ENCODE data around the gene TRIO. TPM values are rescaled to one million over a fixed set of nuclear protein-coding genes. Genes with fewer than 3 reads are reported as not detected.

TRIO gene
- total RNA-seq, 3 donors from 2014 or later (not counting 1 experiment from before 2014, with no cell fraction given) = 84.6 to 136 (median 94.3) TPM

DNA sequence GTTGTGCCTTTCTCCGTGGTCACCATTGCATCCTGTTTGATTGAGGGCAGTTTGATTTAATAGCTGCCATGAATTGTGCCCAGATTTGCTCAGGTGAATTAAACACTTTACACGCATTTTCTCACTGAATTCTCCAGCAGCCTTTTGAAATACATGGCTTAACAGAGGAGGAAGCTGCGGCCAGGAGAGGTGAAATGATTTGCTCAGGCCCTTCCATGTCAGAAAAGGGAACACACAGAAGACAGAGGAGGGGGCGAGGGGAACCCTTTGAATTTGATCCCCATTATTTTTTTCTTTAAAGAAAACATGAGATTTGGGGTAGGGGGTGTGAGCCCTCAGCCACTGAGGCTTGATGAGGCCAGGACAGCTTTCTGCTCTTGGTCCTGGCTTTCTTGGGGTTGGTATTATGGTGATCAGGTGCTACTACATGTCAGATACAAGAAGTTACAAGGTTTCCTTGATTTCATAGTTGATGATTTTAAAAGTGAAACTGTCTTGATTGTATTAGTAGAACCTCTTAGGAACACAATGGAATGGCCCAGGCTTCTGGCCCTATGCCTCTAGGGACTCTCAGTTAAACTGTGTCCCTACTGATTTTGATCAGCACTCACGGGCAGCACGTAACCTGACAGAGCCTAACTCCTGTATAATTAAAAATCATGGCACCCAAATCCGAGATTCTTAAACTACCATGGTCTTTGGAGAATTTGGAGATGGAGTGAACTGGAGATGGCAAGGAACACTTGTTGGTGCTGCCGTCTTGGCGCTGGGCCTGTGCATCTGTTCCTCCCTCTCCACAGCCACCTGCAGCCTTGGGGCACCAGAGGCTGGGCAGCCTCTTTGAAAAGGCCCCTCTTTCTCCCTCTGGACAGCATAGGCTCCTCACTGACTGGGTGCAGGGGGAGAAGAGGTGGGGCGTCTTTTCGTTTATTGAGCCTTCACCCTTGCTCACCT, 107.9 kb downstream of the TRIO start:
- Histone ChIP-seq H3K9me3 (ENCODE audit: control insufficient read depth, insufficient read depth, low read length) (peaks cover 14% of the 10 kb centered on the region), H3K36me3 (ENCODE audit: control insufficient read depth, insufficient read depth, low read length) (no peaks in the 10 kb centered on the region), H3K4me1 (ENCODE audit: control insufficient read depth, insufficient read depth, low read length) (peaks cover 22% of the 10 kb centered on the region), H3K27ac (ENCODE audit: low read length) (peak overlapping the region; percentile 34), H3K4me3 (ENCODE audit: low read length) (no peak overlapping the region), H3K27me3 (ENCODE audit: control insufficient read depth, insufficient read depth, low read length) (no peaks in the 10 kb centered on the region)
- H3K27me3 Mint-ChIP-seq (ENCODE audit: low read depth in 2 of 2) = no peaks in the 10 kb centered on the region
- DNase-seq (no peak), ATAC-seq (no peak)
- H3K4me1 Mint-ChIP-seq = peaks cover 26 to 51% of the 10 kb centered on the region in 2 donors
- TF ChIP-seq, protein P1, sequence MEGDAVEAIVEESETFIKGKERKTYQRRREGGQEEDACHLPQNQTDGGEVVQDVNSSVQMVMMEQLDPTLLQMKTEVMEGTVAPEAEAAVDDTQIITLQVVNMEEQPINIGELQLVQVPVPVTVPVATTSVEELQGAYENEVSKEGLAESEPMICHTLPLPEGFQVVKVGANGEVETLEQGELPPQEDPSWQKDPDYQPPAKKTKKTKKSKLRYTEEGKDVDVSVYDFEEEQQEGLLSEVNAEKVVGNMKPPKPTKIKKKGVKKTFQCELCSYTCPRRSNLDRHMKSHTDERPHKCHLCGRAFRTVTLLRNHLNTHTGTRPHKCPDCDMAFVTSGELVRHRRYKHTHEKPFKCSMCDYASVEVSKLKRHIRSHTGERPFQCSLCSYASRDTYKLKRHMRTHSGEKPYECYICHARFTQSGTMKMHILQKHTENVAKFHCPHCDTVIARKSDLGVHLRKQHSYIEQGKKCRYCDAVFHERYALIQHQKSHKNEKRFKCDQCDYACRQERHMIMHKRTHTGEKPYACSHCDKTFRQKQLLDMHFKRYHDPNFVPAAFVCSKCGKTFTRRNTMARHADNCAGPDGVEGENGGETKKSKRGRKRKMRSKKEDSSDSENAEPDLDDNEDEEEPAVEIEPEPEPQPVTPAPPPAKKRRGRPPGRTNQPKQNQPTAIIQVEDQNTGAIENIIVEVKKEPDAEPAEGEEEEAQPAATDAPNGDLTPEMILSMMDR (IDR thresholded peaks at IDR 0.05) = no peak
- H3K4me3 Mint-ChIP-seq = no peak overlapping the region
- WGBS (ENCODE audit: insufficient coverage) = 81% methylated on average over 9 of the region's 11 CpGs
- intact Hi-C loops (cut with micrococcal nuclease) = loop anchor here (10.0 kb wide), 1 partner anchor 414 kb away; the partner anchor contains the start of gene OTULIN
- no peaks in the 10 kb centered on the region for H3K36me3 Mint-ChIP-seq
- H3K27ac Mint-ChIP-seq = peak overlapping the region in 1 of 2 donors; percentile 64
- H3K9me3 Mint-ChIP-seq = peaks cover 2 to 3% of the 10 kb centered on the region in 2 donors

DNA sequence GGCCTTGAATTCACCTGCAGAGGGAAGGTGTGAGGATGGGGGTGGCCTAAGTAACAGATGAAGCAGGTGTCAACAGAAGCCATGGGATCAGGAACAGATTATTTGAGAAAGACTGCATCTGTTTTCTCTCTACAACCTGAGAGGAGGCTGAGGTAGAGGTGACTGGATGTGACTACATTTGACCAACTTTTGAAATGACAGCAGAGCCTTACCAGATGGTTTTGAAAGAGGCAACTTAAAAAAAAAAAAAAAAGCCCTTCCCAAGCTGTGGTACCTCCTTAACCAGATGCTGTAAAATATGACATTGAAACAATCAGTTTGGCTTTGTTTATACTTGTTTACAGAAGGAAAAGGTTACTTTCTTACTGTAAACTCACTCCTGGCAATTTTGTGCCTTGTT, 108.6 kb downstream of the TRIO start:
- ATAC-seq (no peak), DNase-seq (no peak)
- intact Hi-C loops (cut with micrococcal nuclease) = loop anchor here (10.0 kb wide), 1 partner anchor 413 kb away; the partner anchor contains the start of gene OTULIN
- peaks cover 3 to 5% of the 10 kb centered on the region in 2 donors for H3K9me3 Mint-ChIP-seq
- H3K4me3 Mint-ChIP-seq = no peak overlapping the region
- peaks cover 31 to 54% of the 10 kb centered on the region in 2 donors for H3K4me1 Mint-ChIP-seq
- H3K27me3 ChIP-seq (ENCODE audit: control insufficient read depth, insufficient read depth, low read length) = no peaks in the 10 kb centered on the region
- no peaks in the 10 kb centered on the region for H3K27me3 Mint-ChIP-seq (ENCODE audit: low read depth in 2 of 2)
- peaks cover 30% of the 10 kb centered on the region for H3K4me1 ChIP-seq (ENCODE audit: control insufficient read depth, insufficient read depth, low read length)
- H3K36me3 ChIP-seq (ENCODE audit: control insufficient read depth, insufficient read depth, low read length) = no peaks in the 10 kb centered on the region
- no peaks in the 10 kb centered on the region for H3K36me3 Mint-ChIP-seq
- H3K27ac Mint-ChIP-seq = peak overlapping the region; percentile 58 to 64
- peaks cover 21% of the 10 kb centered on the region for H3K9me3 ChIP-seq (ENCODE audit: control insufficient read depth, insufficient read depth, low read length)
- no peak overlapping the region for H3K4me3 ChIP-seq (ENCODE audit: low read length)
- TF ChIP-seq, protein P1 (IDR thresholded peaks at IDR 0.05) = no peak
- no peak overlapping the region for H3K27ac ChIP-seq (ENCODE audit: low read length)

DNA sequence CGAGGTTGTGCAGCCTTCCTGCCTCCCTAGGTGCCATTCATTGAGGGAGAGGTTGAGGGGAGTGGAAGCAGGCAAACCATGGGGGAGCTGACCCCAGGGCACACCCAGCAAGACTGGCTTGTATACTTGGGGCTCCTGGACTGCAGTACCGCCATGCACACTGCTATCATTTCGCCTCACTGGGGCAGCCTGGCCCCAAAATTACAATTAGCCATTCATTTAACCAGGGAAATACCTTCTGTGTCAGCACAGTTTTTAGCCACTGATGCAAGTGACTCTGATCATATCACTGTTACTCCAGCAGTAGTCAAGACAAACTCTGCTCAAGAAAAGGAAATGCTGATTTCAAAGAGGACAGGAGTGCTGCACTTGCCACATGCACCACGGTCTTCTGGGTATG, 109.7 kb downstream of the TRIO start:
- Mint-ChIP-seq H3K36me3 (no peaks in the 10 kb centered on the region), H3K9me3 (peaks cover 3 to 5% of the 10 kb centered on the region in 2 donors), H3K27me3 (ENCODE audit: low read depth in 2 of 2) (no peaks in the 10 kb centered on the region), H3K27ac (peak overlapping the region; percentile 58 to 64), H3K4me1 (peaks cover 40 to 60% of the 10 kb centered on the region in 2 donors), H3K4me3 (no peak overlapping the region)
- intact Hi-C loops (cut with micrococcal nuclease) = loop anchor here (10.0 kb wide), 1 partner anchor 412 kb away; the partner anchor contains the start of gene OTULIN
- WGBS (ENCODE audit: insufficient coverage) = 86% methylated on average over 3 of the region's 4 CpGs
- DNase-seq (no peak), ATAC-seq (no peak)
- H3K36me3 ChIP-seq (ENCODE audit: control insufficient read depth, insufficient read depth, low read length) = no peaks in the 10 kb centered on the region
- H3K4me1 ChIP-seq (ENCODE audit: control insufficient read depth, insufficient read depth, low read length) = peaks cover 38% of the 10 kb centered on the region
- peaks cover 22% of the 10 kb centered on the region for H3K9me3 ChIP-seq (ENCODE audit: control insufficient read depth, insufficient read depth, low read length)
- H3K27ac ChIP-seq (ENCODE audit: low read length) = no peak overlapping the region
- TF ChIP-seq, protein P1 (IDR thresholded peaks at IDR 0.05) = no peak
- no peaks in the 10 kb centered on the region for H3K27me3 ChIP-seq (ENCODE audit: control insufficient read depth, insufficient read depth, low read length)
- H3K4me3 ChIP-seq (ENCODE audit: low read length) = no peak overlapping the region
